Psoas muscle (tissue), 8 donors: Measurements from ENCODE around the gene ADRA2C. TPM values are rescaled to one million over a fixed set of nuclear protein-coding genes. Genes with fewer than 3 reads are reported as not detected.

Experiments used
- ATAC-seq, 4 donors: fragments of 200-7000 bp; cut with Tn5 transposase; one replicate each; pipeline ENCODE4 v1.9.1; 2020; ENCODE audit warnings: moderate library complexity in 3 of 4, mild to moderate bottlenecking in 2 of 4
- DNase-seq, 2 donors: peaks; one replicate each; pipeline ENCODE4 v3.0.0-alpha.2; 2020
- H3K27ac ChIP-seq: fragments of 200-600 bp; one replicate; pipeline ENCODE4 v1.8.0; 2022
- H3K27me3 ChIP-seq, 3 donors: fragments of 200-600 bp in 1 of 3; one replicate each; pipeline versions ENCODE4 v1.6.1 to v1.8.0; 2013 to 2022; ENCODE audit warnings: low read length in 2 of 3, mild to moderate bottlenecking in 2 of 3, moderate library complexity in 1 of 3; ENCODE audit not compliant: insufficient read depth in 3 of 3
- H3K36me3 ChIP-seq, 2 donors: fragments of 200-600 bp in 1 of 2; one replicate each; pipeline versions ENCODE4 v1.6.1 to v1.8.0; 2013 to 2022; ENCODE audit warnings: low read depth in 1 of 2, mild to moderate bottlenecking in 1 of 2, moderate library complexity in 1 of 2; ENCODE audit not compliant: insufficient read depth in 1 of 2
- H3K4me1 ChIP-seq: fragments of 200-600 bp; one replicate; pipeline ENCODE4 v1.8.0; 2022
- H3K4me3 ChIP-seq: fragments of 200-600 bp; one replicate; pipeline ENCODE4 v1.8.0; 2022; ENCODE audit warnings: mild to moderate bottlenecking
- H3K9me3 ChIP-seq: fragments of 200-600 bp; one replicate; pipeline ENCODE4 v1.8.0; 2022
- WGBS, 3 donors: extraction: QIAGEN DNeasy Blood & Tissue Kit; methylation state at CpG; one replicate each; pipeline versions ENCODE4 v1.1.6 to v1.1.7; 2013; 5-methylcytosine and 5-hydroxymethylcytosine counted together
- intact Hi-C, 2 donors: fragments of 100-400 bp; cut with DNase I; formaldehyde crosslinking; loops; one replicate each; pipeline versions ENCODE4 v1.11.0 to v1.14.2; 2022
- polyA plus RNA-seq, 3 donors: library from polyadenylated mRNA; stranded (reverse); fragments of 200-250 nt; gene quantifications; one replicate each; pipeline ENCODE4 v1.2.3, GENCODE V29; 2013
- total RNA-seq, 4 donors: library from RNA; stranded (reverse); fragmentation: NEBNext Ultra II Directional in 2 of 4; extraction: Animal tissue kit (Norgen Biotek cat#: 25700) in 2 of 4; gene quantifications; one replicate each; pipeline versions ENCODE4 v1.2.1 to v1.2.4, GENCODE V29; 2021 to 2023
- TF ChIP-seq, protein P1 (sequence below): fragments of 200-600 bp; IDR thresholded peaks from one replicate; pipeline ENCODE4 v1.8.0; 2022; ENCODE audit warnings: antibody characterized with exemption
- donor health status: healthy with polysubstance abuse.
- donor health status: DM: no; HTN: no; CAD: no; lungs with moderate emphysema.
- donor health status: Bipolar disorder and iron deficiency.
- donor health status: healthy.
- donor health status: DM: yes; HTN: yes; CAD: no.
- donor health status: DM: no; HTN: no; CAD: no.
- donor health status: DM: no; HTN: no; CAD: no.
- donor health status: DM: yes; HTN: yes; CAD: no.

Gene ADRA2C
- total and polyA plus RNA-seq, 7 donors, result 1.8 to 5.0 (median 3.8) TPM

DNA sequence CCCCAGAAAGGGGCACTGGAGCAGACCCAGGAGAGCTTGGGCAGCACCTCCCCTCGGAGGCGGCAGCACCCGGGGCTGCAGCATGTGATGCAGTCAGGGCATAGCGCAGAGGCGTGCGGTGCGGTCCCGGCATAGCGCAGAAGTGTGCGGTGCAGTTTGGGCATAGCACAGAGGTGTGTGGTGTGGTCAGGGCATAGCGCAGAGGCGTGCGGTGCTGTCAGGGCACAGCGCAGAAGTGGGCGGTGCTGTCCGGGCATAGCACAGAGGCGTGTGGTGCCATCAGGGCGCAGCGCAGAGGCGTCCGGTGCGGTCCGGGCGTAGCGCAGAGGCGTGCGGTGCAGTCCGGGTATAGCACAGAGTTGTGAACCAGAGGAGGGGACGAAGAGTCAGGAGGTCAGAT, 42.8 kb downstream of the ADRA2C start:
- intact Hi-C loops, result no loop called here
- no peaks in the 10 kb centered on the region for H3K36me3 ChIP-seq
- H3K27ac ChIP-seq, result no peak overlapping the region
- WGBS, 3 donors, result 90 to 93% (median 91%) methylated on average over 29 of the region's 29 CpGs
- peaks cover 0 to 30% (median 5%) of the 10 kb centered on the region in 3 donors for H3K27me3 ChIP-seq
- no peak for ATAC-seq
- H3K9me3 ChIP-seq, result no peaks in the 10 kb centered on the region
- H3K4me1 ChIP-seq, result no peaks in the 10 kb centered on the region
- no peak for DNase-seq
- H3K4me3 ChIP-seq, result no peak overlapping the region
- TF ChIP-seq, protein P1, sequence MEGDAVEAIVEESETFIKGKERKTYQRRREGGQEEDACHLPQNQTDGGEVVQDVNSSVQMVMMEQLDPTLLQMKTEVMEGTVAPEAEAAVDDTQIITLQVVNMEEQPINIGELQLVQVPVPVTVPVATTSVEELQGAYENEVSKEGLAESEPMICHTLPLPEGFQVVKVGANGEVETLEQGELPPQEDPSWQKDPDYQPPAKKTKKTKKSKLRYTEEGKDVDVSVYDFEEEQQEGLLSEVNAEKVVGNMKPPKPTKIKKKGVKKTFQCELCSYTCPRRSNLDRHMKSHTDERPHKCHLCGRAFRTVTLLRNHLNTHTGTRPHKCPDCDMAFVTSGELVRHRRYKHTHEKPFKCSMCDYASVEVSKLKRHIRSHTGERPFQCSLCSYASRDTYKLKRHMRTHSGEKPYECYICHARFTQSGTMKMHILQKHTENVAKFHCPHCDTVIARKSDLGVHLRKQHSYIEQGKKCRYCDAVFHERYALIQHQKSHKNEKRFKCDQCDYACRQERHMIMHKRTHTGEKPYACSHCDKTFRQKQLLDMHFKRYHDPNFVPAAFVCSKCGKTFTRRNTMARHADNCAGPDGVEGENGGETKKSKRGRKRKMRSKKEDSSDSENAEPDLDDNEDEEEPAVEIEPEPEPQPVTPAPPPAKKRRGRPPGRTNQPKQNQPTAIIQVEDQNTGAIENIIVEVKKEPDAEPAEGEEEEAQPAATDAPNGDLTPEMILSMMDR, result no peak

DNA sequence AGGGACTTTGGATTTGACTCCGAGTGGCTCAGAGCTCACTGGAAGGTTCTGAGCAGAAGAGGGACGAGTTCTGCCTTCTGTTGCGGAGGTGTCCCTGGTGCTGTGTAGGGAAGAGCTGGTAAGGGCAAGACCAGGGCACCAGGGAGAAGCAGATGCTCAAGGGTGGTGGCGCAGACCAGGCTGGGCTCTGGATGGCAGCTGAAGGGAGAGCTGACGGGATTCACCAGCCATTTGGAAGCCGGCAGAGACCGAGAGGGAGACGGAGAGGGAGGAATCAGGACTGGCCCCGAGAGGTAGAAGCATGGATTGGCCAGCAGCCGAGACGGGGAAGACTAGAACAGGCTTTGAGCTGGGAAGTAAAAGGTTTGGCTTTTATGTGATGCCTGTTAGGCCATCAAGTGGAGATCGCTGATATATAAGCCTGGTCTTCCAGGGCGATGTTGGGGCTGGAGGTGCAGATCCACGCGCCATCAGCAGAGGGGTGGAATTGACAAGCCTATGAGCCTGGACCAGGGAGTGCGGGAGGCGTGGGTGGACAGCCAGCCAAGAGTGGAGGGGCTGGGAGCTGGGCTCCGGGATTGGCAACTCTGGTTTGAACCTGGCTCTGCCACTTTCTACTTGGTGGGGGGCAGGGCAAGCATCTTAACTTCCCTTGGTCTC, 43.4 kb downstream of the ADRA2C start:
- Histone ChIP-seq H3K4me3 (no peak overlapping the region), H3K27ac (no peak overlapping the region), H3K27me3 (peaks cover 0 to 30% (median 5%) of the 10 kb centered on the region in 3 donors), H3K9me3 (no peaks in the 10 kb centered on the region), H3K36me3 (no peaks in the 10 kb centered on the region), H3K4me1 (no peaks in the 10 kb centered on the region)
- WGBS, 3 donors, result 56 to 70% (median 66%) methylated on average over 18 of the region's 18 CpGs
- no peak for ATAC-seq
- intact Hi-C loops, result no loop called here
- TF ChIP-seq, protein P1, result no peak
- no peak for DNase-seq

DNA sequence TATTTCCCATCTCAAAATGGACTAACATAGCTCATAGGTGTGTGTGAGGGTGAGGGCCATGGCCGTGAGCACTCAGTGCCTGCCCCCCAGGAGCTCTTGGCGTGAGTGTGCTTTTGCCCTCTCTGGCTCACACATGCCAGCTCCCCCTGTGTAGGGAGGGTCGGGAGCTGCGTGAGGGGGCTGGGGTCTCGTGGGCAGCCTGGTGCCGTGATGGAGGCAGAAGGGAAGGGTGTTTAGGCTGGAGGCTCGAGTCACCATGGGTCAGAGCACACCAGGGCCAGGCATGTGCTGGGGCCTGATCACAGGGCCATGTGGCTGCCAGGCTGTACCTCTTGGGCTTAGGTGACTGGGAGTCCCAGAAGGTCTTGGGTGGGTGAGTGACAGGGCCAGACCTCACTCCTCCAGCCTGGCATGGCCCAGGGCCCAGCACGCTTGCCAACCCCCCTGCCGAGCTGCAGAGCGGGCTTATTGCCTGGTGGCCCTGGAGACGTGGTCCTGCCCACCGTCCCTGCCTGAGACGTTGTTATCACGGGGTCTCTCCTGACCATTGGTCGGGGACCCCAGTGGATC, 44.0 kb downstream of the ADRA2C start:
- WGBS, 3 donors, result 44 to 66% (median 59%) methylated on average over 15 of the region's 15 CpGs
- Histone ChIP-seq H3K4me3 (no peak overlapping the region), H3K36me3 (no peaks in the 10 kb centered on the region), H3K9me3 (no peaks in the 10 kb centered on the region), H3K27me3 (peaks cover 0 to 30% (median 5%) of the 10 kb centered on the region in 3 donors), H3K4me1 (no peaks in the 10 kb centered on the region), H3K27ac (no peak overlapping the region)
- intact Hi-C loops, result no loop called here
- ATAC-seq, result no peak
- no peak for DNase-seq
- TF ChIP-seq, protein P1, result no peak

DNA sequence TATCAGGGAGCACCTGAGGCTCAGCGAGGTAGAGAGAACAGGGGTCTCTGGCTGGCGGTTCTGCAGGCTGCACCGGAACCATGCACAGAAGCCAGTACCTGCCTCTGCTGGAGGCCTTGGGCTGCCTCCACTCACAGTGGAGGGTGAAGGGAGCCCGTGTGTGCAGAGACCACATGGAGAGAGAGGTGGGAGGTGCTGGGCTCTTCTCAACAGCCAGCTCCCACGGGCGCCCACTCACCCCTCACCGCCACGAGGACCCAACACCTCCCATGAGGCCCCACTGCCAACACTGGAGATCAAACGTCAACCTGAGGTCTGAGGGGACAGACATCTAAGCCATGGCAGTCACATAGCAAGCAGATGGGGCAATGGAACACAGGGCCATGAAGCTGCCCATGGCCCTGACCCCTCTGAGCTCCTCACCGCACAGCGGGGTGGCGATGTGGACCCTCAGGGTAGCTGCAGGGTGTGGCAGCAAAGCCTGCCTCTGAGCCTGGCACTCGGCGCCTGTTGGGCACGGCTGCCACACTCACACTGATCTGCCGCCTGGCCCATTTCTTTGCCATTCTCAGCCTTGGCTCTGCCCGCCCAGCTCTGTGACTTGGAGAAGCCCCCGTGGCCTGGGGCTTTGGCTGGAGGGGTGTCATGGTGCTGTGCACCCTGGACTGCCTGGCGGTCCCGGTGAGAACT, 44.8 kb downstream of the ADRA2C start:
- DNase-seq (no peak), ATAC-seq (no peak)
- H3K36me3 ChIP-seq, result no peaks in the 10 kb centered on the region
- H3K4me1 ChIP-seq, result no peaks in the 10 kb centered on the region
- no peaks in the 10 kb centered on the region for H3K9me3 ChIP-seq
- H3K27ac ChIP-seq, result no peak overlapping the region
- intact Hi-C loops, result no loop called here
- TF ChIP-seq, protein P1, result no peak
- WGBS, 3 donors, result 77 to 82% (median 80%) methylated on average over 20 of the region's 20 CpGs
- no peak overlapping the region for H3K4me3 ChIP-seq
- H3K27me3 ChIP-seq, result peaks cover 0 to 30% (median 5%) of the 10 kb centered on the region in 3 donors
